HG02610 (cell line): ENCODE results near the gene FAM20A.

Experiments
- ATAC-seq: cut with Tn5 transposase; IDR thresholded peaks from one replicate; pipeline ENCODE4 v1.9.1; 2021; ENCODE audit warnings: mild to moderate bottlenecking, moderate library complexity; ENCODE audit not compliant: unreplicated experiment

The FAM20A gene

GRCh38 chr17:68600931-68601564, at the start of gene FAM20A:
Gene FAM20A (minus strand): TSS chr17:68601367. CDS start chr17:68600666, 701 bp downstream.
- no peak for ATAC-seq

DNA sequence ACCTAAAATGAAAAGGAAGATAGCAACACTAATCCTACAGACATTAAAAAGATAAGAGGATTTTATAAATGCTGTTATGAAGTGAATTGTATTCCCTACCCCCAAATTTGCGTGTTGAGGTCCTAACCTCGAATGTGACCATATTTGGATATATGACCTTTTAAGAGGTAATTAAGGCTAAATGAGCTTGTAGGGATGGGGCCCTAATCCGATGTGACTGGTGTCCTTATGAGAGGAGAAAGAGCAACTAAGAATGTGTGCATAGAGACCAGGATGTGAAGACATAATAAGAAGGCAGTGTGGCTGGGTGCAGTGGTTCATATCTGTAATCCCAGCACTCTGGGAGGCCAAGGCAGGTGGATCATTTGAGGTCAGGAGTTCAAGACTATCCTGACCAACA, 48.2 kb upstream of the FAM20A start:
- no peak for ATAC-seq

GRCh38 chr17:68646626-68647526, 45.7 kb upstream of the FAM20A start:
- ATAC-seq, result no peak

- no peak for ATAC-seq
Observed at GRCh38 chr17:68642118-68642412, 40.9 kb upstream of the FAM20A start.

DNA sequence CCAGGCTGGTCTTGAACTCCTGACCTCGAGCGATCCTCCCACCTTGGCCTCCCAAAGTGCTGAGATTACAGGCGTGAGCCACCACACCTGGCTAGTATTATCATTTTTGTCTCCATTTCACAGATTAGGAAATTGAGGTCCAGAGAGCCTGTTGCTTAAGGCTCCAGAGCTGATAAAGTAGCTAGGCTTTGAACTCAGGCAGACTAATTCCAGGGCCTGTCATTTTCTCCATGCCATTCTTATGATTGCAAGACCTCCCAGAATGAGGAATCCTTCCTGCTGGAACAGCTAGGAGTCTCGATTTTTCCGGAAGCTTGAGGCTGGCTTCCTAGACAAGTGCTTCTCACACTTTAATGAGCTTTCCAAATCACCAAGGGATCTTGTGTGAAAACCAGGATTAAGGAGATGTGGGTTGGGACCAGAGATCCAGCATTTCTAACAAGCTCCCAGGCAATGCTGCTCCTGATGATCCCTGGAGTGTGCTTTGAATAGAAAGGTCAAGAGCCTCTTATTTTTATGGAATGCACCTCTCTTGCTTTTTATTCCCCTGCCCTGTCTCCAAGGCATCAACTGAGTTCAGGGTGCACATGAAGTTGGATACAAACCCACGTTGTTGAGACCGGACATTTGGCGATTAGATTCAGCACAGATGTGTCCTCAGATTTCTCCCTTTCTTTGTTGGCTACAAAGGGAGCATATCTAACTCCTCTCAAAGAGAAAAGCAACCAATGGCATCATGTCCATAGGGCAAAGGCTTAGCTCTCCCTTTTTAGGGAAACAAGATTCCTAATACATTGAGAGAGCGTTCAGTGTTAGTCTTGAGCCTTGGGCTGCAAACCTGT, 40.3 kb upstream of the FAM20A start:
- ATAC-seq, result no peak

DNA sequence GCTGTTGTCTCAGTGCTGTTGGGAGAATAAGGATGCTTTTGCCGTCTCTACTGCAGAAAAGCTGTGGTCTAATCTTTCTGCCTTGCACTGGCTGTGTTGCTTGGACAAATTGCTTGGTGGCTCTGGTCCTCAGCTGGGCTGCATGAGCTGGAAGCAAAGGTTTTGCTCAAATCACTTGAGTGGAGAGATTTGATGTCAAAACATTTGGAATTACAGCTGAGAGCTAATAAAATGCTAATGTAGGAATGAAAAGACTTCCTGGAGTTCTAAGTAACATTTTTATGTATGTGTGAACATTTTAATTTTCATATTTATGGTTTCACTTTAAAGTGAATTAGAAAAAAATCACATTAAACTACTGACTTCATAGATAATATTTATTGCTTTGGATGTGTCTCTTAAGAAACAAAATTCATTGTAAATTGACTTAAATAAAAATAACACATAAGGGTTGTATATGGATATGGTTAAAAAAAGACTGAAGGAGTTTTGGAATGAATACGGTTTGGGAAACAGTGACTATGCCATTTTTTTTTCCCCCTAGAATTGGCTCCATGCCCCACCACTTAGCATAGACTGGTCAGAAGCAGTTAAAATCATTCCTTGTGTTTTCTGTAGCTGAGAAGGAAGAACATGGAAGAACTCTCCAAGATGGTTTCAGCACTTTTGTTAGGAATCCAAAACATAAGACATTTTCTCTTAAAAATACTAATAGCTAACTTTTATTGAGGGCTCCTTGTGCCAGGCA, 39.2 kb upstream of the FAM20A start:
- no peak for ATAC-seq

GRCh38 chr17:68634345-68634876, 33.2 kb upstream of the FAM20A start:
- ATAC-seq, result no peak

GRCh38 chr17:68628576-68628957, 27.4 kb upstream of the FAM20A start:
- ATAC-seq, result no peak

DNA sequence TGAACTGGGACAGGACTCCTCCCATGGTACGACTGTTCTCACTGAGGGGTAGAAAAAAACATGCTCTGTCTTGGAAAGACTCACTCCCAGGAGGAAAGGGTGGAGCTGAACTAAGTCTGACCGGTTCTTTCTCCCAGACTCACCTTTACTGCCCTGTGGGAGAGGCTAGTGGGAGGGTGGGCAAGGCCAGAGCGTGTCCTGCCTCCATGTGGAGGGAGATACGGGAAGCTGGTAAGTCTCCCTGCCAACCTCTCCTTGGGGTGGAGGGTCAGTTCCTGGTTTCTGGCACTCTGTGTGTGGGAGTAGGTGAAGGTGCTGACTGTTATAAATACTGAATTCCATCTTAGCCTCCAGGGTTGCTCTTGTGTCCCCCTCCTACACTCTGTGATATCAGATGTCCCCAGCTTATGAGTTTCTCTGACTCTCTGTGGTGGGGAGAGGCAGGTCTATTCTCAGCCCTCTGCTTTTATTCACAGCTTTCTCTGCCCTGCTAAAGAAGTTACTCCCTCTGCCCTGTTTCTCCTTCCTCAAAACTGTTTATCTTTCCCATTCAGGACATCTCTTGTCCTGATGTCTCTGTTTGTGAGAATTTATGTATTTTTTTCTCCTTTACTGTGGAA, 26.9 kb upstream of the FAM20A start:
- ATAC-seq, result no peak

DNA sequence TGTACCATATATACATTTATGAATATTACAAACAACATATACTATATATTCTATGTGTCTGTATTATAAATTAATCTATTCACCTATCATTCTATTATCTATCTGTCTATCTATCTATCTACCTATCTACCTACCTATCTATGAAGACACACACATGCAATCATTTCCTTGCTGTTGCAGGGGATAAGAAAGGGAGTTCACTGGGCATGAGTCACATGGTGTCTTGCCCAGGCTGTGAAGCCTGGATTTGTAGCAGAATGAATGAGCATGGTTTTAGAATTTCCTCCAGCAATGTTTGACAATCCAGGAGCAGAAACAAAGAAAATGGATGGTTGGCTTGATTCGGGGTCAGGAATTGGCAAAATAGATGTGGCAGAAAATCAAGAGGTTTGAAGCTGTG, 23.2 kb upstream of the FAM20A start:
- no peak for ATAC-seq

DNA sequence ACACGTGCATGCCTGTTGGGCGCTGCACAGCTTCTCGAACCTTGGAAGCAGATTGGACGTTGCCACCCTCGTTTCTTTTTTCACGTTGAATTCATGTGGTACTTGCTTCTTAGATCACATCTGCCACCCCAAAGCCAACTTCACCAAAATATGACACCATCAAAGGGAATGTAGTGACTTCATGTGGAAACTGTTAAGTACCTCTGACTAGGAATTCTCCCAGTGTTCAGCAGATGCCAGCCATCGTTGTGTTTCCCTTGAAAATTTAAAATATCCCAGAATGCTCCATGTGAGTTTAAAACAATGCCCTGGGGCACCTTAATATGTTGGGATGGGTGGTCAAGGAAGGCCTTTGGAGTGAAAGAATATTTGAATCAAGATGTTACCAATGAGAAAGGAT, 22.6 kb upstream of the FAM20A start:
- no peak for ATAC-seq

DNA sequence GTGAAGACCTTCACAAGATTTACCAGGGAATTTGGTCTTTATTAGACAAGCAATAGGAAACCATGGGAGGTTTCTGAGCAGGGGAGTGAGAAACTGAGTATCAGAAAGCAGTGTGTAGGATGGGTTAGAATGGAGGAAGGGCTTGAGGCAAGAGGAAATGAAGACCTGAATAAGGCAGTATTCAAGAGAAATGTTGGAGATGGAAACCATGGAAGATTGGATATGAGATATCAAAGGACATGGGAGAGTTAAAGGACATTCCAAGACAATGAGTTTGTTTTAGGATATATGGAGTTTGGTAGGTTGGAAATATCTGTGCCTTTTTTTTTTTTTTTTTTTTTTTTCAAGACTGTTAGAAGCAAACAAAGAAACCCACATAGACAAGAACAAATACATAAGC, 21.3 kb upstream of the FAM20A start:
- no peak for ATAC-seq

GRCh38 chr17:68621065-68621464, 19.9 kb upstream of the FAM20A start:
- no peak for ATAC-seq

- no peak for ATAC-seq
Observed at GRCh38 chr17:68616334-68616733, 15.2 kb upstream of the FAM20A start.

GRCh38 chr17:68614718-68615117, 13.6 kb upstream of the FAM20A start:
- ATAC-seq, result no peak

GRCh38 chr17:68613739-68614298, 12.7 kb upstream of the FAM20A start:
- ATAC-seq, result no peak

- no peak for ATAC-seq
Observed at GRCh38 chr17:68612923-68613292, 11.7 kb upstream of the FAM20A start.

GRCh38 chr17:68612209-68612922, 11.2 kb upstream of the FAM20A start:
- ATAC-seq, result no peak
